C4-2B (cell line): Measurements from ENCODE around the gene SUSD5.
"Not testable (repeated sequence)": the region's sequence is repeated elsewhere in the genome, so short reads cannot be mapped to it uniquely, and the experiment has no call there.

Experiments
- ZFX ChIP-seq: fragments of 450-650 bp; IDR thresholded peaks from 2 replicates; pipeline ENCODE4 v1.6.1; 2017
- TF ChIP-seq, protein P1 (sequence below): fragments of 450-650 bp; conservative IDR thresholded peaks from 2 replicates; pipeline ENCODE4 v1.5.1; 2017; ENCODE audit warnings: mild to moderate bottlenecking

GRCh38 chr3:33106854-33107253 is 111.8 kb downstream of the SUSD5 start:
- TF ChIP-seq, protein P1, sequence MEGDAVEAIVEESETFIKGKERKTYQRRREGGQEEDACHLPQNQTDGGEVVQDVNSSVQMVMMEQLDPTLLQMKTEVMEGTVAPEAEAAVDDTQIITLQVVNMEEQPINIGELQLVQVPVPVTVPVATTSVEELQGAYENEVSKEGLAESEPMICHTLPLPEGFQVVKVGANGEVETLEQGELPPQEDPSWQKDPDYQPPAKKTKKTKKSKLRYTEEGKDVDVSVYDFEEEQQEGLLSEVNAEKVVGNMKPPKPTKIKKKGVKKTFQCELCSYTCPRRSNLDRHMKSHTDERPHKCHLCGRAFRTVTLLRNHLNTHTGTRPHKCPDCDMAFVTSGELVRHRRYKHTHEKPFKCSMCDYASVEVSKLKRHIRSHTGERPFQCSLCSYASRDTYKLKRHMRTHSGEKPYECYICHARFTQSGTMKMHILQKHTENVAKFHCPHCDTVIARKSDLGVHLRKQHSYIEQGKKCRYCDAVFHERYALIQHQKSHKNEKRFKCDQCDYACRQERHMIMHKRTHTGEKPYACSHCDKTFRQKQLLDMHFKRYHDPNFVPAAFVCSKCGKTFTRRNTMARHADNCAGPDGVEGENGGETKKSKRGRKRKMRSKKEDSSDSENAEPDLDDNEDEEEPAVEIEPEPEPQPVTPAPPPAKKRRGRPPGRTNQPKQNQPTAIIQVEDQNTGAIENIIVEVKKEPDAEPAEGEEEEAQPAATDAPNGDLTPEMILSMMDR: not testable (repeated sequence)
- TF ChIP-seq ZFX: not testable (repeated sequence)
